ENCODE measurements around the gene PPP2R2C.

The PPP2R2C gene

DNA sequence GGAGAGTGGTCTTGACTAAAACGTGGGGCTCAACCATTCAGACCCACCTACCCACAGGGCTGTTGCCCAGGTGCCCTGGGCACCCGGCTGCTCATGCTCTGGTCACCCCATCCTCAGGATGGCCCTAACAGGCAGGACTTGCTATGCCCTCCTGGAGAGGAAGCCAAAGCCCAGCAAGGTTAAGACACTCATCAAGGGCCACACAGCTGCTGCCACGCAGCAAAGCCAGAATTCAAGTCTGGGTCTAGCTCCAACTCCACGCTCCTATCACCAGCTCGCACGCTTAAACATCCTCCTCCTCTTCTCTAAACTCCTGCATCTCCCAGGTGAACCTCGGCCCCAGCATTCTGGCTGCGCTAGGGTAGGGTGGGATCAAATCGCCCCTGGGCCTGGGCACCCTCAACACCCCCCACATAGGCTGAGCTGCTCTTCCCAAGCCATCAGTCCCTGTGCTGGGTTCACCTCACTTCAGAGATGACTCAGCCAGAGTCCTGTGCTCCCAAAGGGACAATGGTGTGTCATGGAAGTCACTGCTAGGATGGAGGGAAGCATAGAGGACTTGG lies 54.1 kb downstream of the PPP2R2C start:
- Histone ChIP-seq H4K20me1 (ENCODE audit: insufficient read depth) (no peaks in the 10 kb centered on the region), H3K27ac (no peak overlapping the region), H3K4me3 (IDR thresholded peaks at IDR 0.05; ENCODE audit: insufficient read depth, low read depth, low read length) (no peak overlapping the region), H3K27me3 (ENCODE audit: insufficient read depth, low read depth) (no peaks in the 10 kb centered on the region; the same call in 1 of the 2 replicates), H2AFZ (ENCODE audit: low read depth) (no peak overlapping the region), H3K79me2 (ENCODE audit: insufficient read depth, low read depth) (no peaks in the 10 kb centered on the region), H3K36me3 (ENCODE audit: insufficient read depth) (no peaks in the 10 kb centered on the region), H3K9ac (no peak overlapping the region), H3K4me1 (ENCODE audit: low read depth, poor library complexity, severe bottlenecking) (no peaks in the 10 kb centered on the region), H3K4me2 (no peak overlapping the region)
- TF ChIP-seq CTCF (conservative IDR thresholded peaks at IDR 0.05; ENCODE audit: low read depth, low read length): no peak

DNA sequence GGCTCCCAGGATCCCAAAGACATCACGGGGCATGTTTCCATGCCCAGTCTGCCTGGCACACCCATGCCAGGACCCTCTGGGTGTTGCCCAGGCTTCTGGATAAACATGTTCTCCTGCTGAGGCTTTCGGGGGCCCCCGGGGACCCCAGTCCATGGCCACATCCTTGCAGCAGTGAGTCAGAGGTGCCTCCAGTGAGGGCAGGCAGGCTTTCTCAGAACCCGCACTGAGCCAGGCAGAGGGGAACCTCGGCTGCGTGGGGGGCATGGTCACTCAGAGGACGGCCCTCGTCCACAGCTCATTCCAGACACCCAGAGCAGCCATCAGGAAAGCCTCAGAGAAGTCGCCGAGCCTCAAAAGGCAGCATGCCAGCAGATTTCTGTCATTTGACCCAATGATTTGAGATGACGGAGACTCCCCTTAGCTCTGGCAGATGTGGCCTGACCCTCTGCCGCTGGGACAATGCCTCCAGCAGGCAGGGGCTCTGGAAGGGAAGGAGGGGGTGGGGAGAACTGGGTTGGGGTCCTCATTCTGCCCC lies 54.8 kb downstream of the PPP2R2C start:
- Histone ChIP-seq H2AFZ (ENCODE audit: low read depth) (no peak overlapping the region), H3K4me3 (IDR thresholded peaks at IDR 0.05; ENCODE audit: insufficient read depth, low read depth, low read length) (no peak overlapping the region), H3K27me3 (ENCODE audit: insufficient read depth, low read depth) (no peaks in the 10 kb centered on the region; the same call in 1 of the 2 replicates), H3K36me3 (ENCODE audit: insufficient read depth) (no peaks in the 10 kb centered on the region), H3K4me1 (ENCODE audit: low read depth, poor library complexity, severe bottlenecking) (no peaks in the 10 kb centered on the region), H3K27ac (no peak overlapping the region), H3K79me2 (ENCODE audit: insufficient read depth, low read depth) (no peaks in the 10 kb centered on the region), H3K9ac (no peak overlapping the region), H4K20me1 (ENCODE audit: insufficient read depth) (no peaks in the 10 kb centered on the region), H3K4me2 (no peak overlapping the region)
- TF ChIP-seq CTCF (conservative IDR thresholded peaks at IDR 0.05; ENCODE audit: low read depth, low read length): no peak

DNA sequence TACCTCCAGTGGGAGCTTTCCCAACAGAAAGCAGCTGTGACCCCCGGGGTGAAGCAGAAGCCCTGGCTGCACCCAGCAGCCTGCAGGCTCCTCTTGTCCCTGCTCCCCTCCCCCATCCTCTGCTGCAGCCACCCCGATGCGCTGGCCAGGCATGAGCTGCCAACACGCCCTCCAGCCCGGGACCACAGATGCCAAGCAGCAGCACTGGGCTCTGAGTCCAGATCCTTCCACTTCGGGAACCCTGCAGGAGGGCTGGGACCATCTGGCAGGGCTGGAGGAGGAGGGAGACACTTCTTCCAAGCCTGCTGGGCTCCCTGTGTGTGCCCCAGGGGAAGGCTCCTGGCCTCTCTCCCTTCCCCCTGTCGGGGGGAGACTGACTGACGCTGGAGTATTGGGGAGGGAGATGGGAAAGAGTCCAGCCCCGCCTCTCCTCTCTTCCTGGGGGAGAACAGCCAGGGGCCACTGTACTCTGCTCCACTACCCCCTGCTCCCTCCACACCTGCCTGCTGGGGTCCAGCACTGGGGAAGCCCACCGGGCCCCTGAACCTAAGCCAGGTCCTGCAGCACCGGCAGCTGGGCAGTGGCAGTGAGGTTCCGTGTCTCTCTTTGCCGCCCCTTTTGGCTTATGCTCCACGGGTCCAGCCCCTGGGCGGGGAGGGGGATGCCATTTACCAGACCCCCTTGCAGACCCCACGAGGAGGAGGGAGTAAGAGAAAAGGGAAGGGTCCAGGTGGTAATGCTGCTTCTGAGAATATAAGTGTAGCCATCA lies 55.7 kb downstream of the PPP2R2C start:
- Histone ChIP-seq H4K20me1 (ENCODE audit: insufficient read depth) (no peaks in the 10 kb centered on the region), H3K27ac (no peak overlapping the region), H3K79me2 (ENCODE audit: insufficient read depth, low read depth) (no peaks in the 10 kb centered on the region), H3K27me3 (ENCODE audit: insufficient read depth, low read depth) (peaks cover 2% of the 10 kb centered on the region; the same call in 1 of the 2 replicates), H2AFZ (ENCODE audit: low read depth) (no peak overlapping the region), H3K4me3 (IDR thresholded peaks at IDR 0.05; ENCODE audit: insufficient read depth, low read depth, low read length) (no peak overlapping the region), H3K4me2 (no peak overlapping the region), H3K9ac (no peak overlapping the region), H3K4me1 (ENCODE audit: low read depth, poor library complexity, severe bottlenecking) (no peaks in the 10 kb centered on the region), H3K36me3 (ENCODE audit: insufficient read depth) (no peaks in the 10 kb centered on the region)
- no peak for TF ChIP-seq CTCF (conservative IDR thresholded peaks at IDR 0.05; ENCODE audit: low read depth, low read length)

DNA sequence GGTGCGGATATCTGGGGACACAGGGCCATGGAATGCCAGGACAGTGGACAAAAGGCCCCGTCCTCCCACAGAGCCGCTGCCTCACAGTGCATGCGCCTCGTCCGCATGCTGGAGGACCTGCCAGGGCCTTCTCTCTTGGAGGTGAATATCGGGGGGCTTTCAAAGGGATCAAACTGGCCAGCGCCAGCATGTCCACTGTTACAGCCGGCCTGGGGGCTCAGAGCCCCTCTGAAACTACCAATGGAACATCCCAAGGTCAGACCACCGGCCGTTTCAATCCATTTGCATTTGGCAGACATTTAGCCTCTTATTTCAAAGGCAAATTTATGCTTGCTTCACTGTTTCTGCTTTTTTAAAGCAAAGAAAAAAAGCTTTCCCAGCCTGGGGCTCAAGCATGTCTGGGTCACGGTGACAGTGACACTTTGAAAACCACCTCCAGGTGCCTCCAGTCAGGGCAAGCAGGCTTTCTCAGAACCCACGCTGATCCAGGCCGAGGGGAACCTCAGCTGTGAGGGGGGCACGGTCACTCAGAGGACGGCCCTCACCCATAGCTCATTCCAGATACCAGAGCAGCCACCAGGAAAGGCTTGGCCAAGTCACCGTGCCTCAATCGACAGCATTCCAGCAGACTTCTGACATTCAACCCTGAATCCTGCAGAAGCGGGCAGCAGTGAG lies 57.2 kb downstream of the PPP2R2C start:
- Histone ChIP-seq H3K4me3 (IDR thresholded peaks at IDR 0.05; ENCODE audit: insufficient read depth, low read depth, low read length) (no peak overlapping the region), H4K20me1 (ENCODE audit: insufficient read depth) (no peaks in the 10 kb centered on the region), H3K4me2 (no peak overlapping the region), H3K36me3 (ENCODE audit: insufficient read depth) (no peaks in the 10 kb centered on the region), H3K27me3 (ENCODE audit: insufficient read depth, low read depth) (peaks cover 2% of the 10 kb centered on the region; the same call in 1 of the 2 replicates), H3K79me2 (ENCODE audit: insufficient read depth, low read depth) (no peaks in the 10 kb centered on the region), H3K9ac (no peak overlapping the region), H3K27ac (no peak overlapping the region), H3K4me1 (ENCODE audit: low read depth, poor library complexity, severe bottlenecking) (no peaks in the 10 kb centered on the region), H2AFZ (ENCODE audit: low read depth) (no peak overlapping the region)
- TF ChIP-seq CTCF (conservative IDR thresholded peaks at IDR 0.05; ENCODE audit: low read depth, low read length): no peak
